Measurements from ENCODE around the gene AMY2B.
"Not testable (repeated sequence)": the region's sequence is repeated elsewhere in the genome, so short reads cannot be mapped to it uniquely, and the experiment has no call there.

The AMY2B gene

DNA sequence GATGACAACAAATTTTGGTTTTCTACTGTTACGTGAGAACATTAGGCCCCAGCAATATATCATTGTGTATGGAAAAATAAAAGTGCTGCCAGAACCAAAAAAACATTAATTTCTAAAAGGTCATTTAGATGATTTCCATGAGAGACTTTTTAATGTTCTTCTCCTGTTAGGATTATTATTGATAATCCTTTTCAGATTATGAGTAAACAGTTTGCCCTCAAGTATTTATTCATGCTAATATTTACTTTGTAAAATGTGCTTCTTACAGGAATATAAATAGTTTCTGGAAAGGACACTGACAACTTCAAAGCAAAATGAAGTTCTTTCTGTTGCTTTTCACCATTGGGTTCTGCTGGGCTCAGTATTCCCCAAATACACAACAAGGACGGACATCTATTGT, at the start of gene AMY2B:
Gene AMY2B (plus strand): TSS at position 301 of the 400 bp plus-strand sequence. CDS start 14 bp downstream, at position 315.
- DNase-seq: not testable (repeated sequence)

DNA sequence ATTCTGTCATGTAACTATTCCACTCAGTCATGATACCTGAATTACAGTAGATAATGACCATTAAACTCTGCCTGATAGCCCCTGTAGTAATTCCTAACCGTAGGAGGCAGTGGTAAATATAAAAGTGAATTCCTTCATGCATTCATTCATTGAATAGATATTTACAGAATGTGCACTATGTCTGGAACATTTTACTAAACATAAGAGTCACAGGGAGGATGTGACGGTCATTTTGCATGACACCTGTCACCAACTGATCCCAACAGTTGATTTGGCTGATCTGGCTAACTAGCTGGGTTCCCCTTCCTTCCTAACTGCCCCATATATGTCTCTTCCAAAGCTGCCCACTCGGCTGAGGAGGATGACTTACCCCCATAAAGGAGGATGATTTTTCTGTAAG, 48.0 kb upstream of the AMY2B start:
- DNase-seq: no peak

DNA sequence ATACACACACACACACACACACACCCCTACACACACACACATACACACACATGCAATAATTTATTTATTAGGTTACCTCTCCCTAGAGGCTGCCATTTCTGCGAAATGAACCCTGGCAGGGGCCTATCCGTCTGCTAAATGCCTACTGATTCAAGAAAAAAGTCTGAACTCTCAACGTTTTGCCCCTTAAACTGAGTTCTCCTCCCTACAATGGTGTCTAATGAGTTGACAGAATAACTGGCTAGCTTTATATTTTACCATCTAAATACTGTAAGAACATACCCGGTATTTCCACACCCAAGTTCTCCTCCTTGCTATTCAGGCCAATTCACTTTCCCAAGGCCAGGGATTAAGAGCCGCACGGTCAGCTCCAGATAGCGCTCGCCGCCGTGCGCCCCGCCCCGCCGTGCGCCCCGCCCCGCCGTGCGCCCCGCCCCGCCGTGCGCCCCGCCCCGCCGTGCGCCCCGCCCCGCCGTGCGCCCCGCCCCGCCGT, 46.2 kb upstream of the AMY2B start:
- peak; percentile 72 for DNase-seq

DNA sequence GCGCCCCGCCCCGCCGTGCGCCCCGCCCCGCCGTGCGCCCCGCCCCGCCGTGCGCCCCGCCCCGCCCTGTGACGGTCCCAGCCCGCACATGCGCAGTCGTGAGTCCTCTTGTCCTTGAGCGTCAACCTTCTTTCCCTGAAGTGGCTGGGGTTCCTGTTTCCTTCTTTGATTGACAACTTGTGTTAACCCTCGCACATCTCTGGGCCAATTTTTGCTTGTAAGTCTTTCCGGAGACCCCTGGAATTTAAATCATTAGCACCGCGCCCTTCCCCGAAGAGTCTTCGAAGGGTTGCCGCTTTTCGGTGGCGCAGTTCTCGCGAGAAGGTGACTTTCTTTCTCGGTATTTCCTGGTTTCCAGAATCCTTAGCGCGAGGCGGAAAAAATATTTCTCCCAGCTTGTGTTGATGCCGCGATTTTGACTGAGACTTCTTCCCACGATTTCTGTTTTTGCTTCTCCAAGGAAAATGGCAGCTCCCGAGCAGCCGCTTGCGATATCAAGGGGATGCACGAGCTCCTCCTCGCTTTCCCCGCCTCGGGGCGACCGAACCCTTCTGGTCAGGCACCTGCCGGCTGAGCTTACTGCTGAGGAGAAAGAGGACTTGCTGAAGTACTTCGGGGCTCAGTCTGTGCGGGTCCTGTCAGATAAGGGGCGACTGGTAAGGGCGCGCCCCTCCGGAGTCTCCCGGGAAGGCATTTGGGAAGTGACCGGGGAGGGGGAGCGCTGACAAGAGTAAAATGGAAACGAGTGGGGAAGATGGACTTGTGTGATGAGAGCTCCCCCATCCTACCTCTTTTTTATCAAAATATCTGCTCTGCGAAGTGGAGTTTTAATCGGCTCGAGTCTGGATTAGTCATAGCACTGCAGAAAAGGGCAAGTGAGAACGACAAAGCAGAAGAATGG, 45.5 kb upstream of the AMY2B start, which contains the start of gene RNPC3:
Gene RNPC3 (plus strand): TSS at position 93 of the 901 bp plus-strand sequence. CDS start 372 bp downstream, at position 465.
- DNase-seq: peak; percentile 91

DNA sequence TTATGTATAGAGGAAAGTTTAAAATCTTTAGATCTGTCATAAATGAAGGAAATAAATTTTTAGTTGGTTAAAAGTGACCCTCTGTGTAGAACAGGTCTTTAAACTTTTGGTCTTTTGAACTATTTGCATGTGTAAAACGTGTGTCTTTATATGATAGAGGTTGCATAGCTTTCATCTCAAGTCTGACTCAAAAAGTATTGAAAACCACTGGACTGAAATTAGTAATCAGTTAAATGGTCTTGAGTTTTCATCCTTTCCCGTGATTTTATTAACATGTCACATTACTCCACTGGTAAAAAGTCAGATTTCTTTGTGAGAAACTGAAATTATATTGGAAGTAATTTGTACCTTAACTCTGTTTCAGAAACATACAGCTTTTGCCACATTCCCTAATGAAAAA, 44.1 kb upstream of the AMY2B start:
- DNase-seq: no peak

DNA sequence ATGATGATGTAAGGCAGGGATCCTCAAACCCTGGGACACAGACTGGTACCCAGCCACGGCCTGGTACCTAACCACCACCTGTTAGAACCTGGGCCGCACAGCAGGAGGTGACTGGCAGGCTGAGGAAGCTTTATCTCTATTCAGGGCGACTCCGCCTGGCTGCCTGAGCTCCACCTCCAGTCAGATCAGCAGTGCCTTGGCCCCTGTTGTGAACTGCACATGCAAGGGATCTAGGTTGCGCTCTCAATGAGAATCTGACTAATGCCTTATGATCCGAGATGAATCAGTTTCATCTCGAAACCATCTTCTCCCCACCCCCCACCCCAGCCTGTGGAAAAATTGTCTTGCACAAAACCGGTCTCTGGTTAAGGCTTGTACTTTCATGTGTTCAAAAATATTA, 41.6 kb upstream of the AMY2B start:
- DNase-seq: peak; percentile 31

DNA sequence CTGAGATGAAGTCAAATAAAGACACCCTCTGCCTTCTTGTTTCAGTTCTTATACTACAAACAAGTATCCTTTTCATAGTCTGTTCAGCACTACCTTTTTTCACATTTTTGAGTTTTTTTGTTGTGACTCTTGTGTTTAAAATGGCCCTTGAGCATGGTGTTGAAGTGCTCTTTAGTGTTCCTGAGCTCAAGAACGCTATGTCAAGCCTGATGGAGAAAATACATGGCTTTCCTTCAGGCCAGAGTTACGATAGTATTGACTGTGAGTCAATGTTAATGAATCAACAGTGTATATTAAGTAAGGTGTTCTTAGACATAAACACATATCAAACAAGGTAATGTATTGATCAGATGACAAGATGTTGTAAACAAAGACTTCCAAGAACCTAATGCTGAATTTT, 33.2 kb upstream of the AMY2B start:
- DNase-seq: no peak

DNA sequence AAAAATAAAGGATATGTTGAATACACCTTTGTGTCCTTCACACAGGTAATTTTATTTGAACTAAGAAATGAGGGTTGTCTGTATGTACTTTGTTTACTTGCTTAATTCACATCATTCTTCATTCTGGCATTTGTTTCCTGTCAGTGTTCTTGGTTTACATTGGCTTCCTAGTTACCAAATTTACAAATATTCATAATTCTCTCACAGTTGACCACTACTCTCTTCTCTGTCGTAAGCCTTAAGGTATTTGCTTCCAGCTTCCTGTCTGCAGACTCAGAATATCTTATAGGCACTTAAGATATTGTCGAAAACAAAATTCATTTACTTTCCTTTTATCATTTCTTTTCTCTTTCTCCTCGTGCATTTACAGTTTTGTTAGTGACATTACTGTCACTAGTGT, 30.0 kb upstream of the AMY2B start:
- DNase-seq: no peak

DNA sequence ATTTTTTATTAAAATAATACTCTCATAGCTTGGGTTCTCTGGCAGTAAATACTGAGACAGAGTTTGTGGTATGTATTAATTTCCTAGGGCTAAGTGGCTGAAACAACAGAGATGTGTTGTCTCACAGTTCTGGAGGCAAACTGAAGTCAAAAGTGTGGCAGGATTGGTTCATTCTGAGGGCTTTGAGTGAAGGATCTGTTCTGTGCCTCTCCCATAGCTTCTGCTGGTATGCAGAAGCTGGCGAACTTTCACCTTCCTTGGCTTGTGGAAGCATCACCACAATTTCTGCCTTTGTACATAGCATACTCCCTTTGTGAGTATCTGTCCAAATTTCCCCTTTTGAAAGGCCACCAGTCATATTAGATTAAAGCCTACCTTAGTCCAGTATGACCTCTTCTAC, 24.9 kb upstream of the AMY2B start:
- DNase-seq: no peak

DNA sequence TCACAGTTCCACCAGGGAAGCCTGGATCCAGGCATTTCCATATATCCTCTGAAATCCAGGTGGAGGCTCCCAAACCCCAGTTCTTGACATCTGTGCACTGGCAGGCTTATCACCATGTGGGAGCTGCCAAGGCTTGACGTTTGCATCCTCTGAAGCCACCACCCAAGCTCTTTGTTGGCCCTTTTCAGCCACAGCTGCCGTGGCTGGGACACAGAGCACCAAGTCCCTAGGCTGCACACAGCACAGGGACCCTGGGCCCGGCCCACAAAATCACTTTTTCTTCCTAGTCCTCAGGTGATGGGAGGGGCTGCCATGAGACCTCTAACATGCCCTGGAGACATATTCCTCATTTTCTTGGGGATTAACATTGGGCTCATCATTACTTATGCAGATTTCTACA, 23.5 kb upstream of the AMY2B start:
- no peak for DNase-seq

DNA sequence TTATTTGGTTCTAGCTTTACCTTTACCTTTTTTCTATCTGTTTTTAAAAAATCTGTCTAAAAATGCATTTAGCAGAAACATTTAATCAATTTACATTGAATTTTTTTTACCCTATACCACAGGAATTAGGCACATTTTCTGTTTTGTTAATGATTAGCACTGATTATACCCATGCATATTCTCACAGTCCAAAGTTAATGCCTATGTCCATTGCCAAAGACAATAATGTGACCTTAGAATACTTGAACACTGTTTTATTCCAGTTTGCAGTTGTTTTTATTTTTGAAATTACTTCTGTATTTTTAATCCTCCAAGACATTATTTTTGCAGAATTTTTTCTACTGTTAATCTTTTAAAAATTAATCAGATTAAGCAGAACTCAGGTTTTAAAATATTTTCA, 11.0 kb upstream of the AMY2B start:
- no peak for DNase-seq

DNA sequence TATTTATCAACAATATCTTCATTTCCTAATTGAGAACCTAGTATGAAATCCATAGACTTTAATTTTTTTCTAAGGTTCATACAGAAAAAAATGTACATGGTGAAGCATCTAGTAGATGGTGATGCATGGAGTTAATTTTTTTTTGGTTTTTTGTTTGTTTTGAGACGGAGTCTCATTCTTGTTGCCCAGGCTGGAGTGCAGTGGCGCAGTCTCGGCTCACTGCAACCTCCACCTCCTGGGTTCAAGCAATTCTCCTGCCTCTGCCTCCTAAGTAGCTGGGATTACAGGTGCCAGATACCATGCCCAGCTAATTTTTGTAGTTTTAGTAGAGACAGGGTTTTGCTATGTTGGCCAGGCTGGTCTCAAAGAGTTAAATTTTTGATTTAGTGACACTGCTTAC, 10.3 kb upstream of the AMY2B start:
- DNase-seq: not testable (repeated sequence)

DNA sequence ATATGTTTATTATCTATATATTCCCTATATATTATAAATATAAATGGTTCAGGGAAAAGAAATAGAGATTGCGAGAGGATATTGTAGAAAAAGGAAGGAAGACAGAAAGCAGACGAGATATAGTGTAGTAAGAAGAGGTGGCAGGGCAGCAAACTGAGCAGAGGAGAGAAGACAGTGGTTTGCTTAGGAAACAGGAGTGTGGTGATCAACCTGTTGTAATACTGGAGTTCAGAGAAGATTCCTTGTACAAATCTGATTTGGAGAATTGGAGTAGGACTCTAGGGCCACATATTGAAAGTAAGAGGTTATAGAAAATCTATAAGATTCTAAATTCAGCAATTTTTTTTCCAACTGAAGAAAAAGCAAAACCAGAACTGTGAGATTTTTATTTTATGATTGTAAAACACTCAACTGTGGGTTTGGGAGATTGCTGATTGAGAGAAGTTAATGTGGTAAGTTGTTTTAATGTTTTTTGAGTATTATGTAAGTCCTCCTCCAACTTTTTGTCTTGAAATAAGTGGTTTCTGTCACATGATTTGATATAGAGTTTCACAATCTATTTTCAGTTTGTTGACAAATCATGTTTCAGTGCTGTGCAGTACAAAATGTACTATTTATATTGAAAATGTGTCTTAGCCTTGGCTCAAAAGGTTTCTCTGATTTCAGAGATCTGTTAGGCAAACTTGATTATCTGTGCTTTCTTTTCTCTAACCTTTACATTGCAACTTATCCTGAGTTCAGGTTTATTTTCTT, 9.6 kb upstream of the AMY2B start:
- peak; percentile 3 for DNase-seq

DNA sequence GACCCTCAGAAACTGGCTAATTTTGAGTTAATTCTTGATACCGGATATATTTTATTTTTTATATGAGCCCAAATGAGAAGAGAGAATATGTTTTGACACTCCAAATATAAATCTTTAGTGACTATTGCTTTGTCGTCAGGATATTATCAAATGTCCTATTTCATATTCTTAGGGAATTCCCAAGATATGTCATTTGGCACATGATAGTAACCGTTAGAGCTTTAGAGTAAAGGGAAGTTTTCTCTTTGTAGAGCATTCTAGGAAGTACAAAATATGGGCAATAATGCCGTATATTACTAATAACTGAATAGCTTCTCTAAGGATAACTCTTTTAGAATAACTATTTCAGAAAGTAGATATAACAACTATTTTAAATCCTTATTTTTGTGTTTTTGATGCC, 8.3 kb upstream of the AMY2B start:
- DNase-seq: no peak

DNA sequence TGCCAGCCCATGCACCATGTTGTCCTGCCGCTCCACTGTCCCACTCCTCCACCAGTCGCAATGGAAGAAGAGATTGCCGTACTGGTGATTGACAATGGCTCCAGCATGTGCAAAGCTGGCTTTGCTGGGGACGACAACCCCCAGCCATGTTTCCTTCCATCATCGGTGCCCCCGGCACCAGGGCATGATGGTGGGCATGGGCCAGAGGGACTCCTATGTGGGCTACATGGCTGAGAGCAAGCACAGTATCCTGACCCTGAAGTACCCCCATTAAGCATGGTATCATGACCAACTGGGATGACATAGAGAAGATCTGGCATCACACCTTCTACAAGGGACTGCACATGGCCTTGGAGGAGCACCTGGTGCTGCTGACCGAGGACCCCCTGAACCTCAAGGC, 1.9 kb upstream of the AMY2B start:
- DNase-seq: no peak

DNA sequence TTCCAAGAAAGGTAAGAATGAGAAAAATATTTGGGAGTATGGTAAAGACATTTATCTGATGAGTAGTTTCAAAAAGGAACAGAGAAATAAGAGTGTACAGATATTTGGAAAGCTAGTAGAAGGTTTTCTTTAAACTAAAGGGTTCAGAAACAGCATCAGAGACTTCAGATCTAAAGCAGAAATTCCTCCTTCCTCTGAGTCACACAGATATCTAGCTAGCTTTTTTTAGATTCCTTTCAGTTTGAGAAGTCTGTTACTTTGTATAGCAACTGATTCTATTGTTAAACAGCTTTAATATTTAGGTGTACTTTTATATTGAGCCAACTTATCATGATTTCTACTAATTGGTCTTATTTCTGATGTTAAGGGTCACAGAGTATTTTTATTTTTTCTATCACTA, 4.7 kb downstream of the AMY2B start:
- no peak for DNase-seq

DNA sequence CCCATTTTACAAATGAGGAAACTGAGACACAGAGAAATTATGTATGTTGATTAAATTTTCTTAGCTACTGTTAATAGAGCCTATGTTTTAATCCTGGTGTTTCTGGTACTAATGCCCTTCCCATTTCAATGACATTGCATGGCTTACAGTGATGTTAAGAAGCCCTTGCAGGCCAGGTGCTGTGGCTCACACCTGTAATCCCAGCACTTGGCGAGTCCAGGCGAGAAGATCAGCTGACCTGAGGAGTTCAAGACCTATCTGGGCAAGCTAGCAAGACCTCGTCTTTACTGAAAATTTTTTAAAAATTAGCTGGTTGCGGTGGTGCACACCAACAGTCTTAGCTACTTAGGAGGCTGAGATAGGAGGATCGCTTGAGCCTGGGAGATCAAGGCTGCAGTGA, 5.4 kb downstream of the AMY2B start:
- not testable (repeated sequence) for DNase-seq

DNA sequence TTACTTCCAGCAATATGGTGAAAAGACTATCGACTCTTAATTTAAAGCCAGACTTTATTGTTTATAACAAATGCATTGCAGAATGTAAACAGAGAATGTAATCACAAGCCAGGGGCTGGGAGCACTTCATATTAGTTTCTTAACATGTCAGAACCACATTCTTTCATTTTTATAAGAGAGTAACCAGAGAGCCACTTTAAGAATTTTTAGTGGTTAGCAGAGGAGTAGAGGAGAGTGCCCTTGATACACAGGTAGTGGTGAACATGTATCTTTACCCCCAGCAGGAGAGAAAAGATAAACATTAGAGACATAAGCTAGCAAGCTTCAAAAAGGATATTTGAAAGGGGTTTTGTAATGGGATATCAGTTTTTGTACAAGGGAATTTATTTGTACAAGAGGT, 11.1 kb downstream of the AMY2B start:
- no peak for DNase-seq

DNA sequence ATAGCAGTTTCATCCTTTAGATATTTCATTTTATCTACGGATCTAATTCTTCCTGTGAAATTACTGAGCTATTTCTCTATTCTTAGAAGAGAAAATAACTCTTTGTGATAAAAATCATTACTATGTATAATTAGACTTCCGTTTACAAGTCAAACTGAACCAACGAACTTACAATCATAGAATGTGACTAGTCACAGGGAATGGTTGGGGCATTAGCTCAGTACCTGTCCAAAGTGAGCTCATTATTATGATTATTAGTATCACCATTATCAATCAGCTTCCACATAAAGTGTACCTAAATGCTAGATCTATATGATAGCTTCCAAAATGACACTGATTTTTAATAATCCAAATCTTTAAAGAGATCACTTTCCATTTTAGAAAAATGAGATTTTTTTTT, 12.5 kb downstream of the AMY2B start:
- no peak for DNase-seq

DNA sequence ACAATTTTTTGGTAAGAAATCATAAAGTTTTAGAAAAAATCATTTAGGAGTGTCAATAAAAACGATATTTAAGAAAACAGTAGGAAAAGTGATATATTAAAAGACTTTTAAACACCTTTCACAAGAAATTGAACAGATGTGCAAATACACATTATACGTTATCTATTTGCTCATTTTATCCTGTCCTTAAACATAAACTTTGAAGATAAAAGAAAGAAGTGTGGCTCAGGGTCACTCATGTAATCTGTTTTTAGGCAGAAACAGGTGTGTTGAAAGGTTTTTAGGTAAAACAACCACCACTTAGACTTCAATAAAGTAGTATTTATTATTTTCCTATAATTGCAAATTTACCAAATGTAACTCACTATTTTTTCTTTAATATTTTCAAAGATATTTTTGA, 13.1 kb downstream of the AMY2B start:
- DNase-seq: no peak

DNA sequence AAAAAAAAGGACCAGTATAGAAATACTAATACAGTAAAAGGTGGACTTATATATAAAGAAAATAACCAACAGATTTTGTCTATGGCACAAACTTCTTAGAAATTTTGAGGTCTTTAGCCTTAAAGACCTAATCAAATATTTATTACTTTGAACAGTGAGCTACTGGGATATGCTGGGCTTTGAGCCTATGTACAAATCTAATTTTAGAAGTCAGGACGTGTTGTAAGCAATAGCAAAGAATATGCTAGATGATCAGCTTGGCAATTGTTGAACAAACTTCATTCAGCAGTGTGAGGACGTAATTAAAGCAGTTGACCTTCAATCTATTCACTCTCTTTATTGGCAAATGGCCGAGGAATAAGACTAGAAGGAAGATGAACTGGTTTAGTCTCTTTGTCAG, 31.4 kb downstream of the AMY2B start:
- not testable (repeated sequence) for DNase-seq

DNA sequence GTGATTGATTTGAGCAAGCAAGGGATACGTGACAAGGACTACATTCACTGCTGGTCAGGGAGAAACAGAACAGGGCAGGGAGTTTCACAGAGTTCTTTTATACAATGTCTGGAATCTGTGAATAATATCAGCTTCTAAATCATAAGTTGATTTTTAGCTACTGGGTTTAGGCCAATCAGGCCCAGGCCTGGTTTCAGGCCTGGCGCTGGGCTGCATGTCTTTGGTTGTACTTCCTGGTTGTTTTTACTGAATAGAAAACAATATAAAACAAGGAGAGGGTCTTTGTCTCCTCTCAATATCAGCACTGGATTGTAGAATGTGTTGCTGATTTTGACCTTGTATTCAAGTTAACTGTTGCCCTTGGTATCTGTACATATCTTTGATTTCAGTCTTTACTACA, 45.0 kb downstream of the AMY2B start:
- no peak for DNase-seq

DNA sequence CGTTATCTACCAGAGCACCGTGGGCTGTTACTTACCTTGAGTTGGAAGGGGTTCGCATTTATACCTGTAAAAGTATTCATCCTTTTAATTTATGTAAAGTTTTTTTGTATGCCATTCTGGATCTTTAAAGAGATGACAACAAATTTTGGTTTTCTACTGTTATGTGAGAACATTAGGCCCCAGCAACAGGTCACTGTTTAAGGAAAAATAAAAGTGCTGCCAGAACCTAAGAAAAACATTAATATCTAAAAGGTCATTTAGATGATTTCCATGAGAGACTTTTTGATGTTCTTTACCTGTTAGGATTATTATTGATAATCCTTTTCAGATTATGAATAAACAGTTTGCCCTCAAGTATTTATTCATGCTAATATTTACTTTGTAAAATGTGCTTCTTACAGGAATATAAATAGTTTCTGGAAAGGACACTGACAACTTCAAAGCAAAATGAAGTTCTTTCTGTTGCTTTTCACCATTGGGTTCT, 45.6 kb downstream of the AMY2B start, which contains the start of gene AMY2A:
Gene AMY2A (plus strand): TSS at position 434 of the 484 bp plus-strand sequence. CDS start 14 bp downstream, at position 448.
- not testable (repeated sequence) for DNase-seq

DNA sequence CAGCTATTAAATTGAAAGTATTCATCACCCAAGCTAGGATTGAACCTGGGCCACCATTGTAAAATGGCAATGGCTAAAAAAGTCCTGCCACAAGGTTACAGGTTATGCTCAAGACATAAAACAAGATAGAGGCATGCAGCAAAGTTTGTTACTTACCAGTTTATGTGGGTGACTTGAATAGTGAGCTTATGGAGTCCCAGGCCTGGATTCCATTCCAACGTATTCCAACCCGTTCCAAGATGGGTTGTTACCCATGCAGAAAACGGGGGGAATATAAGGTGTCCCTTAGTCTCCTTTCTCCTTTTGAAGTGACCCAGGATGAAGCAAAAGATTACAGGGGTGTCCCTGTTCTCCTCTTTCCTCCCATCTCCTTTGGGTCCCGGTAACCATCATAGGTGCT, 56.0 kb downstream of the AMY2B start:
- DNase-seq: not testable (repeated sequence)
